Upper lobe of left lung (tissue), 6 donors: Measurements from ENCODE around the gene PGM2L1. TPM values are rescaled to one million over a fixed set of nuclear protein-coding genes. Genes with fewer than 3 reads are reported as not detected.

Experiments used
- ATAC-seq, 2 donors: fragments of 200-7000 bp; cut with Tn5 transposase; one replicate each; pipeline ENCODE4 v1.9.1; 2022; ENCODE audit warnings: mild to moderate bottlenecking in 2 of 2, moderate library complexity in 2 of 2; ENCODE audit not compliant: low FRiP score in 2 of 2
- DNase-seq, 2 donors: peaks; one replicate each; pipeline ENCODE4 v3.0.0-alpha.2; 2019 to 2020
- H3K27ac ChIP-seq, 4 donors: fragments of 200-600 bp; sonication (generic); one replicate each; pipeline ENCODE4 v1.5.1; 2016 to 2019
- H3K27me3 ChIP-seq, 4 donors: fragments of 200-600 bp; sonication (generic); one replicate each; pipeline ENCODE4 v1.5.1; 2017 to 2019
- H3K36me3 ChIP-seq, 4 donors: fragments of 200-600 bp; sonication (generic); one replicate each; pipeline ENCODE4 v1.5.1; 2016 to 2019
- H3K4me1 ChIP-seq, 4 donors: fragments of 200-600 bp; sonication (generic); one replicate each; pipeline ENCODE4 v1.5.1; 2018 to 2019
- H3K4me3 ChIP-seq, 4 donors: fragments of 200-600 bp; sonication (generic); one replicate each; pipeline ENCODE4 v1.5.1; 2017 to 2019; ENCODE audit warnings: mild to moderate bottlenecking in 2 of 4, moderate library complexity in 1 of 4
- H3K9me3 ChIP-seq, 4 donors: fragments of 200-600 bp; sonication (generic); one replicate each; pipeline ENCODE4 v1.5.1; 2018 to 2019
- EP300 ChIP-seq, 4 donors: sonication (generic); formaldehyde crosslinking; IDR thresholded peaks; one replicate each; pipeline ENCODE4 v1.5.1; 2017; ENCODE audit warnings: antibody characterized with exemption in 4 of 4, control low read depth in 2 of 4
- POLR2A ChIP-seq, 4 donors: fragments of 450-650 bp; IDR thresholded peaks; one replicate each; pipeline ENCODE4 v1.5.1; 2016 to 2017; ENCODE audit warnings: antibody characterized with exemption in 4 of 4, mild to moderate bottlenecking in 2 of 4
- POLR2AphosphoS5 ChIP-seq, 2 donors: sonication (generic); formaldehyde crosslinking; IDR thresholded peaks; one replicate each; pipeline ENCODE4 v1.5.1; 2017; ENCODE audit warnings: antibody characterized with exemption in 2 of 2
- WGBS, 2 donors: methylation state at CpG; one replicate each; pipeline ENCODE4 v1.1.5; 2017 to 2018; 5-methylcytosine and 5-hydroxymethylcytosine counted together
- total RNA-seq, 6 donors: library from RNA; depleted of rRNA in 4 of 6; stranded (reverse); fragments of >200 nt in 4 of 6; gene quantifications; one replicate each; pipeline versions ENCODE4 v1.1.0 to v1.2.1, GENCODE V29; 2016 to 2021
- TF ChIP-seq, protein P1 (sequence below), 6 experiments: fragments of 450-650 bp in 4 of 6; fragments of 200-600 bp in 2 of 6; sonication (generic) in 2 of 6; IDR thresholded peaks; one replicate each; pipeline ENCODE4 v1.5.1; 2016 to 2019; ENCODE audit warnings: antibody characterized with exemption in 6 of 6
- donor health status: DM: no; HTN: no; CAD: no; lungs with moderate emphysema.
- donor health status: DM: no; HTN: yes; CAD: no; lungs with severe emphysema.

PGM2L1 gene
- total RNA-seq, 6 donors from 2014 or later = 1.0 to 8.8 (median 5.8) TPM

DNA sequence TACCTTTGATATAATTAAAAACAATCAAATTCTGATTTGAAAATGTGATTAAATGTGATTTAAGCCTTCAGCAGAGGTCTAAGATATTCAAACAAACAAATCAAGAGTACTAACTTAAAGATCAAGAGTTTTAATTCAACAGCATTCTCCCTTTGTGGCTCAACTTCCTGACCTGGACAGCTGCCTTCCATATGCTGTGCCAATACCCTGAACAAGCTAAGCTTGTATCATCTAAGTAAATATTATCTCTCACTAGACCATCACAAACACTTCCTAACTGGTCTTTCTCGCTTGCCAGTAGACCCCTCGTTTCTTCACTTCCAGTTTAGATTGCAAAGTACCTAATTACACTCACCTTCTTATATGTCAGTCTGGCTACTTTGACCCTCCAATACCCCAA is 50.9 kb downstream of the PGM2L1 start:
- H3K9me3 ChIP-seq = no peaks in the 10 kb centered on the region
- ATAC-seq (no peak), DNase-seq (no peak)
- no peak overlapping the region for H3K4me3 ChIP-seq
- no peak overlapping the region for H3K27ac ChIP-seq
- peaks cover 0 to 13% (median under 1%) of the 10 kb centered on the region in 4 donors for H3K36me3 ChIP-seq
- TF ChIP-seq POLR2A (IDR thresholded peaks at IDR 0.05) (no peak), EP300 (IDR thresholded peaks at IDR 0.05) (no peak), POLR2AphosphoS5 (IDR thresholded peaks at IDR 0.05) (no peak)
- TF ChIP-seq, protein P1, sequence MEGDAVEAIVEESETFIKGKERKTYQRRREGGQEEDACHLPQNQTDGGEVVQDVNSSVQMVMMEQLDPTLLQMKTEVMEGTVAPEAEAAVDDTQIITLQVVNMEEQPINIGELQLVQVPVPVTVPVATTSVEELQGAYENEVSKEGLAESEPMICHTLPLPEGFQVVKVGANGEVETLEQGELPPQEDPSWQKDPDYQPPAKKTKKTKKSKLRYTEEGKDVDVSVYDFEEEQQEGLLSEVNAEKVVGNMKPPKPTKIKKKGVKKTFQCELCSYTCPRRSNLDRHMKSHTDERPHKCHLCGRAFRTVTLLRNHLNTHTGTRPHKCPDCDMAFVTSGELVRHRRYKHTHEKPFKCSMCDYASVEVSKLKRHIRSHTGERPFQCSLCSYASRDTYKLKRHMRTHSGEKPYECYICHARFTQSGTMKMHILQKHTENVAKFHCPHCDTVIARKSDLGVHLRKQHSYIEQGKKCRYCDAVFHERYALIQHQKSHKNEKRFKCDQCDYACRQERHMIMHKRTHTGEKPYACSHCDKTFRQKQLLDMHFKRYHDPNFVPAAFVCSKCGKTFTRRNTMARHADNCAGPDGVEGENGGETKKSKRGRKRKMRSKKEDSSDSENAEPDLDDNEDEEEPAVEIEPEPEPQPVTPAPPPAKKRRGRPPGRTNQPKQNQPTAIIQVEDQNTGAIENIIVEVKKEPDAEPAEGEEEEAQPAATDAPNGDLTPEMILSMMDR (IDR thresholded peaks at IDR 0.05) = no peak
- 60 to 67% methylated on average over 2 of the region's 2 CpGs for WGBS, 2 donors
- H3K4me1 ChIP-seq = no peaks in the 10 kb centered on the region
- no peaks in the 10 kb centered on the region for H3K27me3 ChIP-seq

DNA sequence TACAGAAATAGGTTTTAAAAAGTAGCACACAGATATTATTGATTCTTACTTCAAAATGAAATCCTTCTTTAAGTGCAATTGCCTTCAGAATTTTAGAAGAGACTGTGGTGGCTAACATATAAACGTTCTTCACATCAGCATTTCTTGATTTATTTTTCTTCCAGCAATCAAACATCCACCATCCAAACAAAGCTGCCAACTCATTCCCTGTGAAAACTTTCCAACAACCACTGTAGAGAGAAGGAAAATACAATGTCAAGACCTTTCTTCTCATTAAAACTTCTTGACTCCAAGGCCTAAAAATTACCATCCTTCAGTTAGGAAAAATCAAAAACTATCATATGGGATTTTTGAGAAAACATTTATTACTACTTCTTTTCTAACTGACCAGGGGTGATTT is 52.8 kb downstream of the PGM2L1 start:
- no peak for ATAC-seq
- no peak for DNase-seq
- Histone ChIP-seq H3K9me3 (no peaks in the 10 kb centered on the region), H3K27me3 (no peaks in the 10 kb centered on the region), H3K4me3 (no peak overlapping the region), H3K4me1 (peaks cover 0 to 5% (median 0%) of the 10 kb centered on the region in 4 donors), H3K36me3 (peaks cover 0 to 7% (median 3%) of the 10 kb centered on the region in 4 donors), H3K27ac (no peak overlapping the region)
- TF ChIP-seq, protein P1 (IDR thresholded peaks at IDR 0.05) = no peak
- TF ChIP-seq POLR2AphosphoS5 (IDR thresholded peaks at IDR 0.05) = no peak
- no peak for TF ChIP-seq EP300 (IDR thresholded peaks at IDR 0.05)
- no peak for TF ChIP-seq POLR2A (IDR thresholded peaks at IDR 0.05)
- WGBS, 2 donors = 33 to 58% methylated on average over 1 of the region's 1 CpG

DNA sequence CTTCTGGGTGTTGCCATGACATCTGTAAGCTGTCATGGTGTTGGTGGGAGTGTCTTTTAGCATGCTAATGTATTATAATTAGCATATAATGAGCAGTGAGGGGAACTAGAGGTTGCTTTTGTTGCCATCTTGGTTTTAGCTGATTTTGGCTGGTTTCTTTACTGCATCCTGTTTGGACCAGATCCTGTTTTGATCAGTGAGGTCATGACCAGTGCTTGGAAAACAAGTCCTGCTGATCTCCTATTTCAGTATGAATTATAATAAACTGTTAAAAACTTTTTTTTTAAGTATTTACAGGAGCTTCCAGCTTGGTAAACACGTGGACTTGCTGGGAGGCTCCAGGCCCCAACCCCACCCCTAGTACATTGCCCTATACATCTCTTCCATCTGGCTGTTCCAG is 56.3 kb downstream of the PGM2L1 start:
- H3K36me3 ChIP-seq = peaks cover 0 to 12% (median 4%) of the 10 kb centered on the region in 4 donors
- H3K4me1 ChIP-seq = peaks cover 0 to 5% (median 0%) of the 10 kb centered on the region in 4 donors
- H3K4me3 ChIP-seq = no peak overlapping the region
- H3K27me3 ChIP-seq = no peaks in the 10 kb centered on the region
- no peaks in the 10 kb centered on the region for H3K9me3 ChIP-seq
- no peak overlapping the region for H3K27ac ChIP-seq
- ATAC-seq = no peak
- TF ChIP-seq POLR2AphosphoS5 (IDR thresholded peaks at IDR 0.05) = no peak
- TF ChIP-seq EP300 (IDR thresholded peaks at IDR 0.05) = no peak
- no peak for TF ChIP-seq POLR2A (IDR thresholded peaks at IDR 0.05)
- TF ChIP-seq, protein P1 (IDR thresholded peaks at IDR 0.05) = no peak
- 33 to 78% methylated on average over 1 of the region's 1 CpG for WGBS, 2 donors
- no peak for DNase-seq

DNA sequence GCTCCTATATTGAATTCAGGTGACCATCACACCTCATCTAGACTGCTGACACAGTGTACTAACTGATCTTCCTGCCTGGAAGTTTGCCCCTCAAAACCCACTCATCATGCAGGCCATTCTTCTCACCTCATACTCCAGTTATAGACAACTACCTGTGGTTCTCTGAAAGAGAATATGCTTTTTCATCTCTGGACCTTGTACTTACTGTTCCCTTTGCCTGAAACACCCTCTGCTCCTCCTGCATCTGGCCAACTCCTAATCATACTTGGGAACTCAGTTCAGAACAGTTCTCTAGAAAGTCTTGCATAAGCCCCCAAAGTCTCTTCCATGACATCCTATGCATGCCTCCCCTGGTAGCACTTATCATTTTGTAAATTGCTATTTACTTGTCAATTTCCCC is 58.6 kb downstream of the PGM2L1 start:
- peaks cover 0 to 5% (median 0%) of the 10 kb centered on the region in 4 donors for H3K4me1 ChIP-seq
- no peak for ATAC-seq
- TF ChIP-seq, protein P1 (IDR thresholded peaks at IDR 0.05) = no peak
- TF ChIP-seq EP300 (IDR thresholded peaks at IDR 0.05) (no peak), POLR2A (IDR thresholded peaks at IDR 0.05) (no peak), POLR2AphosphoS5 (IDR thresholded peaks at IDR 0.05) (no peak)

DNA sequence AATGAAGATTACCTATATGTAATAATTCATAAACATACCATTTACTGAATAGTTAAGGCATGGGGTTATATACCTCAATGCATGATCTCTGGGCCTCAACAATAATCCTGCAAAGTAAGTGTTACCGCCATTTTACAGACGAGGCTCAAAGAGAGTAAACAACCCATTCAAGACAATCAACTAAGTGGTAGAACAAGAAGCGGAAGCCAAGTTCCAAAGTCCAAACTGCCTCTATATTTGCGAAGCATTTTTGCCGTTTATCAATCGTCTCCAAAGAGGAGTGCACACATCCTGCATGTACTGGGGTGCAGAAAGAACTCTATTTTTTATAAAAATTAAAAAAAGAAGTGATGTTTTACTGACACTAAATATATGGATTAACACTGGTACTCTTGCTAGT is 59.3 kb downstream of the PGM2L1 start:
- DNase-seq (no peak), ATAC-seq (no peak)
- Histone ChIP-seq H3K36me3 (peaks cover 0 to 11% (median 4%) of the 10 kb centered on the region in 4 donors), H3K9me3 (no peaks in the 10 kb centered on the region), H3K4me3 (no peak overlapping the region), H3K4me1 (peaks cover 0 to 5% (median 0%) of the 10 kb centered on the region in 4 donors), H3K27ac (no peak overlapping the region), H3K27me3 (no peaks in the 10 kb centered on the region)
- no peak for TF ChIP-seq EP300 (IDR thresholded peaks at IDR 0.05)
- 59 to 82% methylated on average over 6 of the region's 6 CpGs for WGBS, 2 donors

More for the DNA sequence above, 58.6 kb downstream of the PGM2L1 start:
- Histone ChIP-seq H3K27me3 (no peaks in the 10 kb centered on the region), H3K4me3 (no peak overlapping the region), H3K27ac (no peak overlapping the region), H3K9me3 (no peaks in the 10 kb centered on the region), H3K36me3 (peaks cover 0 to 11% (median 4%) of the 10 kb centered on the region in 4 donors)
- no peak for DNase-seq
